K562 (cell line): ENCODE data around the gene TSPAN18. TPM values are rescaled to one million over a fixed set of nuclear protein-coding genes. Genes with fewer than 3 reads are reported as not detected.

Experiments
- ATAC-seq: fragments of 200-7000 bp; cut with Tn5 transposase; 3 replicates; pipeline ENCODE4 v1.9.1; 2020; ENCODE audit warnings: moderate library complexity
- BruUV-seq: library from RNA; stranded (reverse); fragments of 400-500 nt; replicated peaks from 2 replicates; lab custom pipeline; 2021; lab: Mats Ljungman, UMichigan
- CTCF ChIA-PET: fragments of 300-600 bp; formaldehyde crosslinking; extraction: SDS; loops from one replicate; lab custom pipeline; 2021; ENCODE audit warnings: low intra/inter-chr PET ratio; lab: Yijun Ruan, JAX
- POLR2A ChIA-PET: fragments of 300-600, 350-650 bp; sonication (Branson Sonifier 250); formaldehyde crosslinking; extraction: SDS; loops from one replicate; lab custom pipeline; 2021; ENCODE audit warnings: antibody characterized with exemption, inconsistent platforms; lab: Yijun Ruan, JAX
- DNase-seq, 4 experiments: peaks; one replicate each; pipeline versions ENCODE4 v3.0.0 to v3.0.0-alpha.2; 2011 to 2018; ENCODE audit warnings: low spot score in 3 of 4, mixed read lengths in 3 of 4; ENCODE audit errors: extremely low read depth in 1 of 4
- FAIRE-seq: peaks from 2 replicates; lab custom pipeline; 2011; peaks lifted over from hg19 to GRCh38; lab: Jason Lieb, UNC
- H2AFZ ChIP-seq: 2 replicates; pipeline ENCODE4 v1.6.0; 2011; ENCODE audit warnings: low read depth, low read length, control low read depth, inconsistent platforms
- H3K27ac ChIP-seq: fragments of 200-600 bp; 3 replicates; pipeline ENCODE4 v1.8.0; 2011; ENCODE audit warnings: low read depth, mild to moderate bottlenecking, control low read depth, inconsistent platforms, low read length, moderate library complexity, mixed read lengths; ENCODE audit errors: extremely low read depth
- H3K27me3 ChIP-seq, 2 experiments: fragments of 300-600 bp in 1 of 2; 2 replicates in 1 of 2; 3 replicates in 1 of 2; pipeline versions ENCODE4 v1.6.0 to v1.8.0; 2011; ENCODE audit warnings: inconsistent platforms in 2 of 2, low read length in 2 of 2, mild to moderate bottlenecking in 1 of 2, mixed read lengths in 1 of 2, moderate library complexity in 1 of 2; ENCODE audit not compliant: control insufficient read depth in 2 of 2, insufficient read depth in 2 of 2
- H3K36me3 ChIP-seq: fragments of 300-600 bp; 3 replicates; pipeline ENCODE4 v1.8.0; 2011; ENCODE audit warnings: mild to moderate bottlenecking, low read length, inconsistent platforms; ENCODE audit not compliant: control insufficient read depth, insufficient read depth
- H3K4me1 ChIP-seq, 2 experiments: fragments of 200-600 bp in 1 of 2; replicated peaks in 1 of 2; 2 replicates in 1 of 2; 3 replicates in 1 of 2; pipeline versions ENCODE4 v1.5.1 to v1.8.0; 2011; ENCODE audit warnings: inconsistent platforms in 2 of 2, low read length in 2 of 2, mild to moderate bottlenecking in 1 of 2, mixed read lengths in 1 of 2, moderate library complexity in 1 of 2; ENCODE audit not compliant: control insufficient read depth in 2 of 2, insufficient read depth in 2 of 2
- H3K4me2 ChIP-seq: 2 replicates; pipeline ENCODE4 v1.6.1; 2011; ENCODE audit warnings: low read length, control low read depth, inconsistent platforms, mixed read lengths; ENCODE audit not compliant: insufficient read depth
- H3K4me3 ChIP-seq: fragments of 200-600 bp; sonication (generic), shearing (Covaris generic); 2 replicates; pipeline ENCODE4 v1.5.1; 2016; ENCODE audit warnings: control low read depth, inconsistent platforms
- H3K79me2 ChIP-seq: fragments of 200-600 bp; 3 replicates; pipeline ENCODE4 v1.8.0; 2011; ENCODE audit warnings: low read length, inconsistent platforms; ENCODE audit not compliant: control insufficient read depth, insufficient read depth
- H3K9ac ChIP-seq, 2 experiments: 2 replicates each; pipeline versions ENCODE4 v1.6.0 to v1.6.1; 2011; ENCODE audit warnings: low read depth in 2 of 2, low read length in 2 of 2, control low read depth in 1 of 2, inconsistent platforms in 1 of 2, mild to moderate bottlenecking in 1 of 2, mixed read lengths in 1 of 2; ENCODE audit not compliant: insufficient read depth in 1 of 2
- H3K9me1 ChIP-seq: one replicate; pipeline ENCODE4 v1.6.0; 2011; ENCODE audit warnings: inconsistent platforms, mild to moderate bottlenecking, low read length, moderate library complexity; ENCODE audit not compliant: control insufficient read depth, insufficient read depth
- H3K9me3 ChIP-seq: replicated peaks from 2 replicates; pipeline ENCODE4 v1.5.1; 2011; ENCODE audit warnings: low read depth, low read length, inconsistent platforms; ENCODE audit not compliant: control insufficient read depth, insufficient read depth
- H4K20me1 ChIP-seq: replicated peaks from 2 replicates; pipeline ENCODE4 v1.6.1; 2011; ENCODE audit warnings: low read length, inconsistent platforms, mixed read lengths; ENCODE audit not compliant: control insufficient read depth, insufficient read depth
- BCOR ChIP-seq: fragments of 450-650 bp; IDR thresholded peaks from 2 replicates; pipeline ENCODE4 v1.6.1; 2016
- CBX1 ChIP-seq: sonication (generic); IDR thresholded peaks from 2 replicates; pipeline ENCODE4 v1.6.1; 2016; ENCODE audit warnings: antibody characterized with exemption, low read depth, mild to moderate bottlenecking
- FIP1L1 ChIP-seq: fragments of 200-400 bp; formaldehyde crosslinking; IDR thresholded peaks from 2 replicates; pipeline ENCODE4 v1.6.1; 2018; ENCODE audit warnings: mild to moderate bottlenecking, low read depth, low read length; ENCODE audit not compliant: poor library complexity, severe bottlenecking
- KAT2B ChIP-seq: IDR thresholded peaks from one replicate; pipeline ENCODE4 v1.6.1; 2012; ENCODE audit warnings: low read depth, mild to moderate bottlenecking, control low read depth, inconsistent platforms, low read length, moderate library complexity
- NONO ChIP-seq, 2 experiments: fragments of 200-400 bp in 1 of 2; fragments of 450-650 bp in 1 of 2; formaldehyde crosslinking in 1 of 2; IDR thresholded peaks; 2 replicates each; pipeline ENCODE4 v1.6.1; 2017; ENCODE audit warnings: low read depth in 2 of 2, mild to moderate bottlenecking in 2 of 2, moderate library complexity in 2 of 2, low read length in 1 of 2
- POU5F1 ChIP-seq: fragments of 150-350 bp; IDR thresholded peaks from 2 replicates; pipeline ENCODE4 v1.6.1; 2014; ENCODE audit warnings: borderline replicate concordance, low read length, low read depth, mild to moderate bottlenecking; ENCODE audit not compliant: partially characterized antibody
- PYGO2 ChIP-seq: fragments of 450-650 bp; IDR thresholded peaks from 2 replicates; pipeline ENCODE4 v1.6.1; 2016; ENCODE audit warnings: mild to moderate bottlenecking, missing genetic modification characterization, moderate library complexity, missing compliant biosample characterization
- RBM25 ChIP-seq: fragments of 200-400 bp; formaldehyde crosslinking; IDR thresholded peaks from 2 replicates; pipeline ENCODE4 v1.6.1; 2018; ENCODE audit warnings: low read length, low read depth, moderate library complexity; ENCODE audit not compliant: severe bottlenecking
- ZNF239 ChIP-seq: fragments of 250-450 bp; sonication (Bioruptor Pico); IDR thresholded peaks from 2 replicates; pipeline ENCODE4 v1.4.0; 2020; ENCODE audit warnings: mild to moderate bottlenecking
- ZNF282 ChIP-seq: sonication (generic); formaldehyde crosslinking; IDR thresholded peaks from 2 replicates; pipeline ENCODE4 v1.8.1; 2023; ENCODE audit warnings: missing genetic modification reagents
- ZNF830 ChIP-seq: fragments of 250-450 bp; sonication (Bioruptor Pico); IDR thresholded peaks from 2 replicates; pipeline ENCODE4 v1.5.0; 2021; ENCODE audit warnings: mild to moderate bottlenecking
- WGBS: fragments of 100-300 bp; shearing (Covaris generic); methylation state at CpG from one replicate; pipeline ENCODE4 v1.1.6; 2016; ENCODE audit warnings: low coverage, mixed read lengths; ENCODE audit not compliant: insufficient coverage; ENCODE audit errors: missing lambda C conversion rate; 5-methylcytosine and 5-hydroxymethylcytosine counted together
- in situ Hi-C: fragments of 300-500 bp; cut with MboI; formaldehyde crosslinking; loops from 4 replicates; pipeline ENCODE4 v1.15.0; 2018; ENCODE audit warnings: inconsistent platforms, mixed read lengths
- intact Hi-C: fragments of 100-400 bp; cut with micrococcal nuclease; formaldehyde crosslinking; loops from 2 replicates; pipeline ENCODE4 v1.14.2; 2022
- polyA plus RNA-seq, 8 experiments: library from polyadenylated mRNA; depleted of rRNA in 4 of 8; stranded (reverse) in 5 of 8; unstranded in 3 of 8; fragments of >200 nt; fragmentation: Nextera tagmentation in 2 of 8; fragmentation: Illumina TruSeq in 1 of 8; extraction: Ambion mirVana in 2 of 8; extraction: Trizol in 1 of 8; gene quantifications; 2 replicates each; pipeline versions ENCODE4 v1.2.1 to v1.2.3, GENCODE V29; 2011 to 2014; ENCODE audit warnings: inconsistent platforms in 1 of 8, missing spikeins in 1 of 8
- total RNA-seq, 7 experiments: library from RNA; depleted of rRNA in 6 of 7; stranded (reverse); fragments of >200 nt in 6 of 7; fragmentation: Illumina TruSeq in 2 of 7; extraction: Trizol in 2 of 7; gene quantifications; 2 replicates each; pipeline versions ENCODE4 v1.2.1 to v1.2.3, GENCODE V29; 2011 to 2021; ENCODE audit warnings: low replicate concordance in 1 of 7
- TF ChIP-seq, protein P1 (sequence below), 2 experiments: fragments of 450-650 bp; IDR thresholded peaks; 2 replicates each; pipeline ENCODE4 v1.6.1; 2016

TSPAN18 gene
- total and polyA plus RNA-seq, 9 of the 15 experiments (the other 6 are each of a cell fraction or from before 2014, with no cell fraction given): 0.17 to 0.35 (median 0.22) TPM; not detected in 4

DNA sequence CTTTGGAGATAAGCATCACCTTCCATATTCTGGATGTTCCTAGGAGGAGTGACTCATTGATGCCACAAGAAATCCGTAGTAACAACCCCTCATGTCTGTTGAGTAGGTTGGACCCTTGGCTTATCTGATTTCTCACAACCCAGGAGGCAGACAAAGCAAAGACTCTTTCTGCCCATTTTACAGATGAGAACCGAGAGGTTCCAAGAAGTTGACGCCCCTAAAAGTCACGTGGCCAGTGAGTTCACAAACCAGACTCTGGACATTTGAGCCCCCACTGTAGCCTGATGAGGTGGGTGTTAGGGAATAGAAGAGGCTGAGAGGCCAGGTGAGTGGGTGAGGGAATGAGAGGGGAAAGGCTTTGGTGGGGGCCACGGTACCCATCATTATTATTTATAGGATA lies 70.3 kb downstream of the TSPAN18 start (continued):
- TF ChIP-seq CBX1 (no peak), ZNF282 (CRISPR knock-in tag) (no peak), BCOR (peak; percentile 27; the same call in 1 of the 2 replicates)

DNA sequence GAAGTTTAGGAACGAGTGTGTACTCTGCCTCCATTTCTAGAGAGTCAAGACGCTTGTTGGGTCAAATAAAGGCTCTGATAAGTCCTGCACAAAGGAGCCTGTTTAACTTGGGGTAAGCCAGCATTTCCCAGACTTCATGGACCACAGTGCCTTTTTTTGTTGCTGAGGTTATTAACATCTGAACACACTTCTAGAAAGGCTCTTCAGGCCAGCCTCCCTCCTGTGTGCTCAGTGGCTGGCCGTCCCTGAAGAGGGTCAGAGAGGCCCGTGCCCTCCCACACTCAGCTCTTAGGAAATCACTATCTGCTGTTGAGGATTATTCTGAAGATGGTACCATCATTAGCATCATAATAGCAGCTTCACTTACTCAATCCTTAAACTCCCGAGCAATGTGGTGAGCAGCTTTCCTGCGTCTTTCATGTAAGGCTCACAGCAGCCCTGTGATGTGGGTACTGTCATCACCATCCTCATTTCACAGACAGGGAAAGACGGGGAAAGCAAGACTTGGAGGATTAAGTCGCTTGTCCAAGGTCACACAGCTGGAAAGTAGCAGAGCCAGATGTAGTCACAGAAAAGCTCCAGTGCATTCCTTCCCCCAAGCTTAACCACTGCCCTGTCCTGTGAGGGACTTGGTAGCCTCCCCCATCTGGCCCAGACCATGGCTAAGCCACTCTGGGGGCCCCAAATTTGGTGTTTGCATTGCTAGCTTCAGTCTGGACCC lies 71.3 kb downstream of the TSPAN18 start:
- Histone ChIP-seq H3K36me3 (no peaks in the 10 kb centered on the region), H3K9me3 (no peaks in the 10 kb centered on the region), H3K79me2 (no peaks in the 10 kb centered on the region), H4K20me1 (0 out of 2 replicates have a peak, but pooled peaks cover 2% of the 10 kb centered on the region), H2AFZ (no peak overlapping the region), H3K4me1 (no peaks in the 10 kb centered on the region; a peak in 1 of 5 replicates), H3K27ac (no peak overlapping the region), H3K9me1 (no peaks in the 10 kb centered on the region), H3K4me3 (no peak overlapping the region), H3K9ac (no peak overlapping the region), H3K4me2 (no peak overlapping the region), H3K27me3 (peaks cover 7 to 63% of the 10 kb centered on the region in 2 experiments; a peak in 4 of 5 replicates)
- BruUV-seq: no TSS peak
- WGBS: 17% methylated on average over 8 of the region's 8 CpGs
- POLR2A ChIA-PET: interaction anchor here (0.7 kb wide), 1 partner anchor 1402 kb away, joined by 4 read pairs; no protein-coding TSS in a partner anchor
- no peak for DNase-seq
- in situ Hi-C loops (no loop called here), intact Hi-C loops (no loop called here)
- TF ChIP-seq, protein P1, sequence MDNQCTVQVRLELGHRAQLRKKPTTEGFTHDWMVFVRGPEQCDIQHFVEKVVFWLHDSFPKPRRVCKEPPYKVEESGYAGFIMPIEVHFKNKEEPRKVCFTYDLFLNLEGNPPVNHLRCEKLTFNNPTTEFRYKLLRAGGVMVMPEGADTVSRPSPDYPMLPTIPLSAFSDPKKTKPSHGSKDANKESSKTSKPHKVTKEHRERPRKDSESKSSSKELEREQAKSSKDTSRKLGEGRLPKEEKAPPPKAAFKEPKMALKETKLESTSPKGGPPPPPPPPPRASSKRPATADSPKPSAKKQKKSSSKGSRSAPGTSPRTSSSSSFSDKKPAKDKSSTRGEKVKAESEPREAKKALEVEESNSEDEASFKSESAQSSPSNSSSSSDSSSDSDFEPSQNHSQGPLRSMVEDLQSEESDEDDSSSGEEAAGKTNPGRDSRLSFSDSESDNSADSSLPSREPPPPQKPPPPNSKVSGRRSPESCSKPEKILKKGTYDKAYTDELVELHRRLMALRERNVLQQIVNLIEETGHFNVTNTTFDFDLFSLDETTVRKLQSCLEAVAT (IDR thresholded peaks at IDR 0.05): no peak
- TF ChIP-seq KAT2B: no peak
- no peak for TF ChIP-seq PYGO2 (tag)
- no peak for TF ChIP-seq ZNF830 (CRISPR knock-in tag)
- TF ChIP-seq FIP1L1: no peak
- TF ChIP-seq NONO (IDR thresholded peaks at IDR 0.05; ENCODE audit: low read depth in 2 of 2, low read length in 1 of 2): no peak
- TF ChIP-seq POU5F1: no peak
- TF ChIP-seq RBM25: peak; percentile 85
- peak; percentile 99 for TF ChIP-seq ZNF239
- CTCF ChIA-PET: no interaction called here
- FAIRE-seq: no peak
- no peak; the same call in 1 of the 3 replicates for ATAC-seq
